PC-9 (cell line): ENCODE results near the gene C10orf105.

Experiments used
- CTCF ChIP-seq: fragments of 200-600 bp; sonication (generic); conservative IDR thresholded peaks from 2 replicates; pipeline ENCODE4 v1.6.1; 2017; ENCODE audit warnings: mixed run types, antibody characterized with exemption, mild to moderate bottlenecking, moderate library complexity
- EZH2 ChIP-seq: fragments of 200-600 bp; sonication (generic); IDR thresholded peaks from 2 replicates; pipeline ENCODE4 v1.8.0; 2017; ENCODE audit warnings: antibody characterized with exemption, low read depth

GRCh38 chr10:71706216-71707121, 13.1 kb downstream of the C10orf105 start:
- no peak for TF ChIP-seq CTCF
- TF ChIP-seq EZH2: no peak
